Caco-2 (cell line): Measurements from ENCODE around the gene GGTLC1. TPM values are rescaled to one million over a fixed set of nuclear protein-coding genes. Genes with fewer than 3 reads are reported as not detected.

Experiments used
- BruUV-seq: library from RNA; stranded (reverse); fragments of 400-500 nt; replicated peaks from 2 replicates; lab custom pipeline; 2021; lab: Mats Ljungman, UMichigan
- CTCF ChIA-PET: fragments of 300-600 bp; sonication (Branson Sonifier 250); formaldehyde crosslinking; loops from one replicate; lab custom pipeline; 2022; ENCODE audit warnings: antibody characterized with exemption; lab: Charles Lee
- POLR2A ChIA-PET: fragments of 300-600 bp; sonication (Branson Sonifier 250); formaldehyde crosslinking; loops from one replicate; lab custom pipeline; 2022; ENCODE audit warnings: antibody characterized with exemption; lab: Charles Lee
- DNase-seq, 2 experiments: peaks; one replicate each; pipeline versions ENCODE4 v3.0.0 to v3.0.0-alpha.2; 2020 to 2022
- H3K27me3 ChIP-seq: replicated peaks from 2 replicates; pipeline ENCODE4 v1.6.0; 2011; ENCODE audit warnings: low read length; ENCODE audit not compliant: control insufficient read depth, insufficient read depth
- H3K36me3 ChIP-seq: 2 replicates; pipeline ENCODE4 v1.5.1; 2011; ENCODE audit warnings: low read length; ENCODE audit not compliant: control insufficient read depth, insufficient read depth
- H3K4me1 ChIP-seq: fragments of 250-450 bp; sonication (Bioruptor Pico); 2 replicates; pipeline ENCODE4 v1.5.1; 2020; ENCODE audit warnings: mild to moderate bottlenecking
- H3K4me3 ChIP-seq: 2 replicates; pipeline ENCODE4 v1.5.1; 2011; ENCODE audit warnings: low read depth, mild to moderate bottlenecking, control low read depth, low read length
- H3K9me3 ChIP-seq: fragments of 250-450 bp; sonication (Bioruptor Pico); 2 replicates; pipeline ENCODE4 v1.5.1; 2020; ENCODE audit warnings: mild to moderate bottlenecking, moderate library complexity
- H3K27ac Mint-ChIP-seq: one replicate; pipeline ENCODE4 v1.8.0; 2022; ENCODE audit warnings: mixed read lengths; ENCODE audit not compliant: unreplicated experiment
- H3K27me3 Mint-ChIP-seq: one replicate; pipeline ENCODE4 v1.8.0; 2022; ENCODE audit warnings: mixed read lengths; ENCODE audit not compliant: insufficient read depth, unreplicated experiment
- H3K36me3 Mint-ChIP-seq: one replicate; pipeline ENCODE4 v1.8.0; 2022; ENCODE audit warnings: mild to moderate bottlenecking, mixed read lengths; ENCODE audit not compliant: insufficient read depth, unreplicated experiment
- H3K4me1 Mint-ChIP-seq: one replicate; pipeline ENCODE4 v1.8.0; 2022; ENCODE audit warnings: low read depth, mixed read lengths; ENCODE audit not compliant: unreplicated experiment
- H3K4me3 Mint-ChIP-seq: one replicate; pipeline ENCODE4 v1.8.0; 2022; ENCODE audit warnings: mild to moderate bottlenecking, moderate library complexity, mixed read lengths; ENCODE audit not compliant: unreplicated experiment
- H3K9me3 Mint-ChIP-seq: one replicate; pipeline ENCODE4 v1.8.0; 2022; ENCODE audit warnings: mixed read lengths; ENCODE audit not compliant: unreplicated experiment
- intact Hi-C: fragments of 100-400 bp; cut with micrococcal nuclease; formaldehyde crosslinking; loops from one replicate; pipeline ENCODE4 v1.10.0; 2022; ENCODE audit not compliant: unreplicated experiment
- total RNA-seq: library from RNA; stranded (reverse); gene quantifications from 2 replicates; pipeline ENCODE4 v1.2.3, GENCODE V29; 2022
- TF ChIP-seq, protein P1 (sequence below), 2 experiments: fragments of 200-600 bp in 1 of 2; IDR thresholded peaks; 1 replicate in 1 of 2; 2 replicates in 1 of 2; pipeline versions ENCODE4 v1.5.1 to v1.8.0; 2011 to 2022; ENCODE audit warnings: antibody characterized with exemption in 1 of 2, control low read depth in 1 of 2, inconsistent platforms in 1 of 2, low read depth in 1 of 2, low read length in 1 of 2, mild to moderate bottlenecking in 1 of 2, moderate library complexity in 1 of 2; ENCODE audit not compliant: insufficient read depth in 1 of 2, severe bottlenecking in 1 of 2, unreplicated experiment in 1 of 2

Gene GGTLC1
- total RNA-seq, 1 experiment from 2014 or later: 0.68 TPM

DNA sequence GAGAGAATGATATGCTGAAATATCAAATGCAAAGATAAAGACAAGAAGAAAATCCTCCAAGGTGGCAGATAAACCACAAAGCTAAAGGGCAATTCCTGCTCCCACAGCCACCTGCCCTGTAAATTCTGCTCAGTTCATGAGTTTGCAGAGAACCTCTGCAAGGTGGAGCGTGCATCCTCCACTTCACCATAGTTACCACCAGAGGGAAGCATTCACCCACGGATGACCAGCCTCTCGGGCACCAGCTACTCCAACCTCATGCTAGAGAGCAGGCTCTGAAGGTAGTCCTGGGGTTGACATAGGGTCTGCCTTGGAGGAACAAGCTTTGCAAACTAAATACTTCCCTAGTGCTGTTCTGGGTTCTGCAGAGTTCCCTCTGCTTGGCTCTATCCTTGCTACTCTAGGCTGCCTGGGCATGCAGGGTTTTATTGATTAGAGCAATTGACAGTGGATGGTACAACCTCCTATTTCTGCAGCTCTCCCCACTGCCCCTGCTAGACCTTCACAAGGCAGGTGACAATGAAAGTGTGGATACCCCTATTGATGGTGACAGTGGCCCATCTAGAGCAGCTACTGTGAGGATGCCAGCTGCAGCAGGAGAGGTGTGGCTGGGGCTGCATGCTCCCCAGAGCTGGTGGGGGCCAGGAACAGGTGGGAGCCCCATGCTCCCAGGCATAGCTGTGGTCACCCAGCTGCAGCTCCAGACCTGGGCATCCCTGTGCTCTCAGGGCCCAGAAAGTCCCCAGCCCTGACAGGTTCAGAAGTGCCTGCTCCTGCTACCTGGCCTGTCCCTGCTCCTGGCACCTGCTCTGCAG is 51.1 kb downstream of the GGTLC1 start:
- ChIA-PET POLR2A (no interaction called here), CTCF (interaction anchor here (0.8 to 2.4 kb wide), 8 partner anchors 25 to 844 kb away, joined by 3 to 15 read pairs (median 4); no protein-coding TSS in a partner anchor)
- H3K9me3 ChIP-seq: no peaks in the 10 kb centered on the region
- H3K36me3 ChIP-seq: no peaks in the 10 kb centered on the region
- no peaks in the 10 kb centered on the region for H3K4me1 ChIP-seq
- no peaks in the 10 kb centered on the region for H3K9me3 Mint-ChIP-seq
- no peaks in the 10 kb centered on the region for H3K27me3 ChIP-seq
- peak; percentile 76 to 79 for DNase-seq
- H3K36me3 Mint-ChIP-seq: no peaks in the 10 kb centered on the region
- no TSS peak for BruUV-seq
- no peak overlapping the region for H3K4me3 Mint-ChIP-seq
- no peaks in the 10 kb centered on the region for H3K4me1 Mint-ChIP-seq
- TF ChIP-seq, protein P1, sequence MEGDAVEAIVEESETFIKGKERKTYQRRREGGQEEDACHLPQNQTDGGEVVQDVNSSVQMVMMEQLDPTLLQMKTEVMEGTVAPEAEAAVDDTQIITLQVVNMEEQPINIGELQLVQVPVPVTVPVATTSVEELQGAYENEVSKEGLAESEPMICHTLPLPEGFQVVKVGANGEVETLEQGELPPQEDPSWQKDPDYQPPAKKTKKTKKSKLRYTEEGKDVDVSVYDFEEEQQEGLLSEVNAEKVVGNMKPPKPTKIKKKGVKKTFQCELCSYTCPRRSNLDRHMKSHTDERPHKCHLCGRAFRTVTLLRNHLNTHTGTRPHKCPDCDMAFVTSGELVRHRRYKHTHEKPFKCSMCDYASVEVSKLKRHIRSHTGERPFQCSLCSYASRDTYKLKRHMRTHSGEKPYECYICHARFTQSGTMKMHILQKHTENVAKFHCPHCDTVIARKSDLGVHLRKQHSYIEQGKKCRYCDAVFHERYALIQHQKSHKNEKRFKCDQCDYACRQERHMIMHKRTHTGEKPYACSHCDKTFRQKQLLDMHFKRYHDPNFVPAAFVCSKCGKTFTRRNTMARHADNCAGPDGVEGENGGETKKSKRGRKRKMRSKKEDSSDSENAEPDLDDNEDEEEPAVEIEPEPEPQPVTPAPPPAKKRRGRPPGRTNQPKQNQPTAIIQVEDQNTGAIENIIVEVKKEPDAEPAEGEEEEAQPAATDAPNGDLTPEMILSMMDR (IDR thresholded peaks at IDR 0.05; ENCODE audit: insufficient read depth in 1 of 2, low read depth in 1 of 2, low read length in 1 of 2, severe bottlenecking in 1 of 2, unreplicated experiment in 1 of 2): peak; percentile 83 to 90
- peaks cover 6% of the 10 kb centered on the region for H3K27me3 Mint-ChIP-seq
- H3K27ac Mint-ChIP-seq: no peak overlapping the region
- H3K4me3 ChIP-seq: no peak overlapping the region
- intact Hi-C loops: loop anchor here (1.0 to 5.0 kb wide), 6 partner anchors 45 to 269 kb away; no protein-coding TSS in a partner anchor

Other genes starting within 250 kb of the GGTLC1 start
- gene CST1, start 237.8 kb downstream of the GGTLC1 start, total RNA-seq: 319 and 499 TPM in 2 replicates
- gene CST2, start 162.1 kb downstream of the GGTLC1 start, total RNA-seq: not detected in 2 replicates
- gene CST5, start 109.0 kb downstream of the GGTLC1 start, total RNA-seq: not detected in 2 replicates